GM21723 (cell line): ENCODE results near the gene GHRH.
A peak's percentile ranks its signal among the peaks of the same experiment; 100 is the strongest.

ENCODE experiments used
- ATAC-seq: cut with Tn5 transposase; IDR thresholded peaks from one replicate; pipeline ENCODE4 v1.9.1; 2021; ENCODE audit warnings: mild to moderate bottlenecking, moderate library complexity; ENCODE audit not compliant: unreplicated experiment

Gene GHRH, protein sequence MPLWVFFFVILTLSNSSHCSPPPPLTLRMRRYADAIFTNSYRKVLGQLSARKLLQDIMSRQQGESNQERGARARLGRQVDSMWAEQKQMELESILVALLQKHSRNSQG

GRCh38 chr20:37261714-37262113 lies at the start of gene GHRH:
GHRH (minus strand) TSS chr20:37261814; CDS start chr20:37256889, 4,925 bp downstream.
- ATAC-seq: no peak

DNA sequence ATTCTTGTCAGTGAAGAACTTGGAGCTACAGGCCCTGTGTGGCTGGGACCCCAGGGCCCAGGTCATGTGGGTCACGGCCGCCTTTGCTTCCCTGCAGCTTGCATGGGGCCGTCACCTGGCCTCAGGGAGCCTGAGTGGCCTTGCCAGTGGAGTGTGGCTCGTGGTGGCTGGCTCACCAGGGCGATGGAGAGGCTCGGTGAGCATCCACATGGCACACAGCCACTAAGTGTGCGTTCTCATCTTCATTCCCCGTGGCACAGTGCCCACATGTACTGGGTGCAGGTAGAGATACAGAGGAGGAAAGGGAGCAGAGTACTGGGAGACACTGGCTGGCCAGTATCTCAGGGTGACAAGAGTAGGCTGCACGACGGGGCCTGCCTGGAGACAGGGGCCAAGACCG lies 49.3 kb upstream of the GHRH start:
- no peak for ATAC-seq

GRCh38 chr20:37309936-37310590 lies 48.4 kb upstream of the GHRH start:
- ATAC-seq: no peak

- no peak for ATAC-seq
Observed at GRCh38 chr20:37309290-37309689, 47.7 kb upstream of the GHRH start.

- peak; percentile 93 for ATAC-seq
Observed at GRCh38 chr20:37308086-37309050, 46.8 kb upstream of the GHRH start.

GRCh38 chr20:37305839-37306238 lies 44.2 kb upstream of the GHRH start:
- no peak for ATAC-seq

GRCh38 chr20:37305079-37305478 lies 43.5 kb upstream of the GHRH start:
- no peak for ATAC-seq

DNA sequence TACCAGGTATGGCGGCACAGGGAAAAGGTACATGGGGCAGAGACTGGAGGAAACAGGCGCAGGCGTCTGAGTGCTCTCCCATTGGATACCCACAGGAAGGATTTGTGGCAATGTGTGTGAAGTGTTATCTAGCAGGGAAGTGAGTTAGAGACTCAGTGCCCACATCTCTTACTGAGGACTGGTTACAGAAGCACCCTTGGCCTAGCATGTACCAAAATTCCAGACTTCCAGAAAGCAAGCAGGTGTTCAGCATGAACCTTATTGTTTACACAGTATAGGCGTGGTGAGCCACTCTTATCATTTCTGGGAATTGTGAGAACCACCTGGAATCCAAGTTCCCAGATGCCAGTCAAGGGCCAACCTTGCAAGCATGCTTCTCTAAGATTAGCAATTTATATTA lies 42.0 kb upstream of the GHRH start:
- ATAC-seq: no peak

GRCh38 chr20:37302981-37303380 lies 41.4 kb upstream of the GHRH start:
- no peak for ATAC-seq

DNA sequence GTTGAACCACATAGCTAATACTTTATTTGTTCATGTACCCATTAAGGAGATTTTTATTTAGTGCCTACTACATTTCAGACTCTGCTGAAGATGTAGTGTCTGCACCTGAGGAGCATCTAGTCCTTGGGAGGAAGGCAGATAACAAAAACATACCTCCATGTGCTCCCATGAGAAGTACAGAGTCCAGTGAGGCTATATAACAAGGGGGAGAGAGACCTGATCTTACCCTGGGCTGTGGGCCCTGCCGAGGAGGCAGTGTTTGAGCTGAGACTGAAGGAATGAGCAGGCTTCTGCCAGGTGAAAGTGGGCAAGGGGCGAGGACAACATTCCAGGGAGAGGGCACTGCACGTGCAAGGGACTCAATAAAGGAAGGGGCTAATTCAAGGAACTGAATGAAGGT lies 39.9 kb upstream of the GHRH start:
- ATAC-seq: no peak

GRCh38 chr20:37301120-37301519 lies 39.5 kb upstream of the GHRH start:
- no peak for ATAC-seq

- no peak for ATAC-seq
Observed at GRCh38 chr20:37299718-37300528, 38.3 kb upstream of the GHRH start.

DNA sequence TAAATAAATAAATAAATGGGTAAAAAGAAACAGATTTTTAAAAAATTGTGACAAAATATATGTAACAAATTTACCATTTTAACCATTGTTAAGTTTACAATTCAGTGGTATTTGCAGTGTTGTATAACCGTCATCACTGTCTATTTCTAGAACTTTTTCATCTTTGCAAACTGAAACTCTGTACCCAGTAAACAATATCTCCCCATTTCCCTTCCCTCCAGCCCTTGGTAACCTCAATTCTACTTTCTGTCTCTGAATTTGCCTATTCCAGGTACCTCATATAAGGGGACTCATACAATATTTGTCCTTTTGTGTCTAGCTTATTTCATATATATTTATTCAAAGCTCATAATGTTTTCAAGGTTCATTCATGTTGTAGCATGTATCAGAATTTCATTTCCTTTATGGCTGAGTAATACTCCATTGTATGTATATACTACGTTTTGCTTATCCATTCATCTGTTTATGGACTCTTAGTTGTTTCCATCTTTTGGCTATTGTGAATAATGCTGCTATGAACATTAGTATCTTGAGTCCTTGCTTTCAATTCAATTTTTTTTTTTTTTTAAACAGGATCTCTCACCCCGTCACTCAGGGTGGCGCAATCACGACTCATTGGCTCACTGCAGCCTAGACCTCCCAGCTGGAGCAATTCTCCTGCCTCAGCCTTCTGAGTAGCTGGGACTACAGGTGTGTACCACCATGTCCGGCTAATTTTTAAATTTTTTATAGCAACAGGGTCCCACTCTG lies 36.8 kb upstream of the GHRH start:
- no peak for ATAC-seq

GRCh38 chr20:37297066-37297736 lies 35.6 kb upstream of the GHRH start:
- ATAC-seq: no peak

DNA sequence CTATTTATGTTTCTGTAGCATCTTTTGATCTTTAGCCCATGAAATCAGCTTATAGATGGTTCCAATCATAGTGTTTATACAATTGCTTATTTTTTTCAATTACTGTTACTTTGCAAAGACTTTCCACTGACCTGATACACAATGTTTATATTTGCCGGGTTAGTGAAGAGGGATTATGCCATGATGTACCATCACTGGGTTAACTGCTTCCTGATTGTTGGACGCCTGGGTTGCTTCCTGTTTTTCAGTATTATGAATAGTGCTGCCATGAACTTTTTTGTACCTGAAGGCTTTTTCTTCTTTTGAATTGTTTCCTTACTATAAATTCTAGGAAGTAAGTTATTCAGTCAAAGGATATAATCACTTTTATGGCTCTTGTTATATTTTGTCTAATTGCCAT lies 34.8 kb upstream of the GHRH start:
- no peak for ATAC-seq

DNA sequence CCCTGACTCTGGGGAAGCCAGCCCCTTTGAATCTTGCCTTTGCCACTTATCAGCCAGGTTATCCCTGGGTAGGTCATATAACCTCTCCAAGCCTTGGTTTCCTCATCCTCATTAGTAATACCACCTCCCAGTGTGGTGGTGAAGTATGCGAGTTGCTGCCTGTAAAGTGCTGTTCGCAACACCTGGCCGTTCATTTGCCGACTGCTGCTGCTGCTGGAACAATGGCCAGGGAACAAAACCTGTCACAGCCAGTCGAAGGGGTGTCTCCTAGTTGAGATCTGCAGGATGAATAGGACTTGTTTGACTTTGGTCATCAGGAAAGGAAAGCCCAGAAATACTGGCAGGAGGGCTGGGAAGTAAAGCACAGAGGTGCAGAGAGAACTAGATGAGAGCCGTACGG lies 34.0 kb upstream of the GHRH start:
- ATAC-seq: no peak

- no peak for ATAC-seq
Observed at GRCh38 chr20:37295001-37295400, 33.4 kb upstream of the GHRH start.

GRCh38 chr20:37294262-37294981 lies 32.8 kb upstream of the GHRH start:
- ATAC-seq: no peak

DNA sequence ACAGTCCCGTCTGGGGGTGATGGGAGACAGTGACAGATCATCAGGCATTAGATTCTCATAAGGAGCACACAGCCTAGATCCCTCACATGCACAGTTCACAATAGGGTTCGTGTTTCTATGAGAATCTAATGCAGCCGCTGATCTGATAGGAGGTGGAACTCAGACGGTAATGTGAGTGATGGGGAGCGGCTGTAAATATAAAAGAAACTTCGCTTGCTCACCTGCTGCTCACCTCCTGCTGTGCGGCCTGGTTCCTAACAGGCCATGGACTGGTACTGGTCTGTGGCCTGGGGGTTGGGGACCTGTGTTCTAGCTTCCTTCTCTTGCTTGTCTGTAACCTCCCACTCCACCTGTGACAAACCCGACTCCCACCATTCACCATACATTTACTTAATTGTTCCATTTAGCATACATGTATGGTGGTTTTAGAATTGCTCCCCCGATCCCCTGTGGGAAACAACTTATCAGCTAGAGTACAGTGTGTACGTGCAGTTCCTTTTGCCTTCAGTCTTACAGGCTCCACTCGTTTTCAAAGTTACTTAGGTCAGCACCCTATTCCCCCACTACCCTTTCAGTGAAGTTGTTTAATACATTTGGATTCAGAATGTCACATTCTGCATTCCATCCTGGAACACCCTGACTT lies 31.8 kb upstream of the GHRH start:
- no peak for ATAC-seq
